Tibial nerve (tissue), 4 donors: ENCODE measurements around the gene TTC3. TPM values are rescaled to one million over a fixed set of nuclear protein-coding genes. Genes with fewer than 3 reads are reported as not detected.

ENCODE experiments used
- DNase-seq, 2 donors: peaks; one replicate each; pipeline ENCODE4 v3.0.0-alpha.2; 2019; ENCODE audit warnings: low spot score in 2 of 2
- H3K27ac ChIP-seq, 4 donors: fragments of 200-600 bp; sonication (generic) in 3 of 4; one replicate each; pipeline ENCODE4 v1.5.1; 2017 to 2019; ENCODE audit warnings: mild to moderate bottlenecking in 1 of 4
- H3K27me3 ChIP-seq, 2 donors: fragments of 200-600 bp; sonication (generic) in 1 of 2; one replicate each; pipeline versions ENCODE4 v1.5.1 to v1.6.0; 2017 to 2019
- H3K36me3 ChIP-seq, 3 donors: fragments of 200-600 bp; sonication (generic); one replicate each; pipeline ENCODE4 v1.5.1; 2018 to 2019
- H3K4me1 ChIP-seq, 4 donors: fragments of 200-600 bp; sonication (generic) in 3 of 4; one replicate each; pipeline ENCODE4 v1.5.1; 2017 to 2019
- H3K4me3 ChIP-seq, 4 donors: fragments of 200-600 bp; sonication (generic) in 3 of 4; one replicate each; pipeline ENCODE4 v1.5.1; 2017 to 2019; ENCODE audit warnings: mild to moderate bottlenecking in 1 of 4, moderate library complexity in 1 of 4
- H3K9me3 ChIP-seq, 4 donors: fragments of 200-600 bp; sonication (generic) in 3 of 4; one replicate each; pipeline ENCODE4 v1.5.1; 2017 to 2019
- EP300 ChIP-seq, 2 donors: sonication (generic); formaldehyde crosslinking; IDR thresholded peaks; one replicate each; pipeline ENCODE4 v1.6.1; 2017; ENCODE audit warnings: antibody characterized with exemption in 2 of 2, mild to moderate bottlenecking in 1 of 2
- POLR2A ChIP-seq, 2 donors: fragments of 450-650 bp; IDR thresholded peaks; one replicate each; pipeline ENCODE4 v1.6.1; 2017; ENCODE audit warnings: antibody characterized with exemption in 2 of 2, mild to moderate bottlenecking in 2 of 2, moderate library complexity in 2 of 2
- WGBS, 2 donors: methylation state at CpG; one replicate each; pipeline ENCODE4 v1.1.5; 2018; 5-methylcytosine and 5-hydroxymethylcytosine counted together
- total RNA-seq, 4 donors: library from RNA; depleted of rRNA; stranded (reverse); fragments of >200 nt; gene quantifications; one replicate each; pipeline ENCODE4 v1.1.0, GENCODE V29; 2016
- TF ChIP-seq, protein P1 (sequence below), 5 experiments: fragments of 200-600 bp in 3 of 5; fragments of 450-650 bp in 2 of 5; sonication (generic) in 3 of 5; IDR thresholded peaks; one replicate each; pipeline ENCODE4 v1.5.1; 2016 to 2019; ENCODE audit warnings: antibody characterized with exemption in 5 of 5, mild to moderate bottlenecking in 3 of 5, moderate library complexity in 2 of 5

Gene TTC3
- total RNA-seq, 4 donors from 2014 or later, result 136 to 259 (median 158) TPM

DNA sequence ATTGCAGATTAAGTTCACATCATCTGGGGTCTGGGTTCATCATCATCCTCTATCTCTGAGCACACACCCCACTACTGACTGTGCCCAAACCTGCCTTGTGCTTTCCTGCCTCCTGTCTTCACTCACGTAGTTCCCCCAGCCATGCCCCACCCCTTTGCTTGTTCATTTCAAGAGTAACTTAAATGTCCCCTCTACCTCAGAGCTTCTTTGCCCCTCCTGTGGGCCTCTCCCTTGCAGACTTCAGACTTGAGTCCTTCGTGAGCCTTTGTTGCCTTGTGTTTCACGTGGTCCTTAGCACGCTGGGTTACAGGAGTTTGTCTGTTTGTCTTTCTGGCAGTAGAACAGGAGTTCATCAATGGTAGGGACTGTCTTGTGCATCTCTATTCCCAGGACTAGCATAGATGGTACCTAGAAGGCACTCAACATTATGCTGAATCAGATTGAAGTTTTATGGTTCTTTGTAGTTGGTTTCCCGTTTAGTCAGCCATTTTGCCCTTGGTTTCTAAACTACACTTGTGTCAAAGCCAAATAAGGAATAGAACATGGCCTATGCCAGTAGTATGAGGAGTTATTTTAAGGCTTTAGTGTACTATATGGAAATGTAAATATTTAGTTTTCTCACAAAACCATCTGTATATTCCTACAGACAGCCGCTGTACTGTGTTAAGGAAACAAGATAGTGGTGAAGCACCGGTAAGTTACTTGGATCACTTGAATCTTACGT, 86.2 kb downstream of the TTC3 start:
- Histone ChIP-seq H3K36me3 (peaks cover 0 to 62% (median 0%) of the 10 kb centered on the region in 3 donors), H3K27ac (no peak overlapping the region), H3K4me3 (no peak overlapping the region), H3K9me3 (no peaks in the 10 kb centered on the region), H3K27me3 (no peaks in the 10 kb centered on the region), H3K4me1 (no peaks in the 10 kb centered on the region)
- WGBS, 2 donors, result 79 to 81% methylated on average over 8 of the region's 8 CpGs
- no peak for TF ChIP-seq POLR2A (IDR thresholded peaks at IDR 0.05)
- TF ChIP-seq, protein P1, sequence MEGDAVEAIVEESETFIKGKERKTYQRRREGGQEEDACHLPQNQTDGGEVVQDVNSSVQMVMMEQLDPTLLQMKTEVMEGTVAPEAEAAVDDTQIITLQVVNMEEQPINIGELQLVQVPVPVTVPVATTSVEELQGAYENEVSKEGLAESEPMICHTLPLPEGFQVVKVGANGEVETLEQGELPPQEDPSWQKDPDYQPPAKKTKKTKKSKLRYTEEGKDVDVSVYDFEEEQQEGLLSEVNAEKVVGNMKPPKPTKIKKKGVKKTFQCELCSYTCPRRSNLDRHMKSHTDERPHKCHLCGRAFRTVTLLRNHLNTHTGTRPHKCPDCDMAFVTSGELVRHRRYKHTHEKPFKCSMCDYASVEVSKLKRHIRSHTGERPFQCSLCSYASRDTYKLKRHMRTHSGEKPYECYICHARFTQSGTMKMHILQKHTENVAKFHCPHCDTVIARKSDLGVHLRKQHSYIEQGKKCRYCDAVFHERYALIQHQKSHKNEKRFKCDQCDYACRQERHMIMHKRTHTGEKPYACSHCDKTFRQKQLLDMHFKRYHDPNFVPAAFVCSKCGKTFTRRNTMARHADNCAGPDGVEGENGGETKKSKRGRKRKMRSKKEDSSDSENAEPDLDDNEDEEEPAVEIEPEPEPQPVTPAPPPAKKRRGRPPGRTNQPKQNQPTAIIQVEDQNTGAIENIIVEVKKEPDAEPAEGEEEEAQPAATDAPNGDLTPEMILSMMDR (IDR thresholded peaks at IDR 0.05), result no peak
- no peak for TF ChIP-seq EP300 (IDR thresholded peaks at IDR 0.05)
- DNase-seq, result no peak

DNA sequence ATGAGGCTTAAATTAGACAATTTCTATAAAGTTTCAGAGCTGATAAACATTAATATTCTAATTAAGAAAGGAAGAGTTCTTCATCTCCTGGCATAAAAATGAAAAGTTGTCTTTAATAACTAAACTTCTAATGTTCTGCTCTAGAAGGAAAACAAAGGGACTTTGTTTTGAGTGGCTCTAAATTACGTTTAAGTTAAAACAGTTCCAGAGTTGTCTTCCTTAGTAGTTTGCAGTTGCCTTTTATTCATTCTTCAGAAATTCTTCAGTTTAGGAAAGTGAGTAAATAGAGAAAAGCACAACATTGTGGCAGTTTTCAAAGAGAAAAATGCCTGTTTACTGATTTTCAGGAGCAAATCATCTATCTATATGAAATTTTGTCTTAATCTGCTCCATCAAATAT, 86.9 kb downstream of the TTC3 start:
- WGBS, 2 donors, result 40 to 44% methylated on average over 1 of the region's 1 CpG
- Histone ChIP-seq H3K4me3 (no peak overlapping the region), H3K9me3 (no peaks in the 10 kb centered on the region), H3K36me3 (peaks cover 0 to 56% (median 2%) of the 10 kb centered on the region in 3 donors), H3K27ac (no peak overlapping the region), H3K27me3 (no peaks in the 10 kb centered on the region), H3K4me1 (no peaks in the 10 kb centered on the region)
- TF ChIP-seq POLR2A (IDR thresholded peaks at IDR 0.05), result no peak
- no peak for TF ChIP-seq EP300 (IDR thresholded peaks at IDR 0.05)
- DNase-seq, result no peak

DNA sequence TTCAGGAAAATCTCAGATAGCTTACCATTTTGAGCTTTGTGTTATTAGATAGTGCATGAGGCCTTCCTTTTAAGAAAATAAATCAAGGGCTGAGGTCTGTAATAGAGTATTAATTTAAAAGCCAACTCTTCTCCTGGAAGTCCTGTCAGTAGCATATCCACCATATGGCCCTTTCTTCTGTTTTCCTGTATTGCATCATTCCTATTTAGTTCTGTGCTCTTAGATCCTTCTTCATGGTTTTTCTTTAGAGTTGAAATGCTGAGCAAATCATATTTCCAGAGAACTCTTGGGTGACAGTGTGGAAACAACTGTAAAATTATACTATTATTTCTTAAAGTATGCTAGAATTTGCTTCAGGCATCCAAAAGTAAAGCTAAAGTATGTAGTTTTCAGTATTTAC, 91.7 kb downstream of the TTC3 start:
- no peak for TF ChIP-seq POLR2A (IDR thresholded peaks at IDR 0.05)
- no peak for TF ChIP-seq EP300 (IDR thresholded peaks at IDR 0.05)
- TF ChIP-seq, protein P1 (IDR thresholded peaks at IDR 0.05), result no peak

DNA sequence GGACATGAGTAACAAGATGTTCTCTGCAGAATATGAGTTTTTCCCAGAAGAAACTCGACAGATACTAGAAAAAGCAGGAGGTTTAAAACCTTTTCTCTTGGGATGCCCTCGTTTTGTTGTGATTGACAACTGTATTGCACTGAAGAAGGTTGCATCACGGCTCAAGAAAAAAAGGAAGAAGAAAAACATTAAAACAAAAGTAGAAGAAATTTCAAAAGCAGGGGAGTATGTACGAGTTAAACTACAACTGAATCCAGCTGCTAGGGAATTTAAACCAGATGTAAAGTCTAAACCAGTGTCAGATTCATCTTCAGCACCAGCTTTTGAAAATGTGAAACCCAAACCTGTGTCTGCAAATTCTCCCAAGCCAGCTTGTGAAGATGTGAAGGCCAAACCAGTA, 92.5 kb downstream of the TTC3 start:
- no peak overlapping the region for H3K27ac ChIP-seq
- peaks cover 2 to 67% (median 6%) of the 10 kb centered on the region in 3 donors for H3K36me3 ChIP-seq
- no peak overlapping the region for H3K4me3 ChIP-seq
- no peak for DNase-seq
- no peaks in the 10 kb centered on the region for H3K9me3 ChIP-seq
- H3K27me3 ChIP-seq, result no peaks in the 10 kb centered on the region
- WGBS, 2 donors, result 54 to 61% methylated on average over 4 of the region's 4 CpGs
- no peaks in the 10 kb centered on the region for H3K4me1 ChIP-seq
- no peak for TF ChIP-seq EP300 (IDR thresholded peaks at IDR 0.05)
- TF ChIP-seq, protein P1 (IDR thresholded peaks at IDR 0.05), result no peak

More for the DNA sequence above, 91.7 kb downstream of the TTC3 start:
- H3K27ac ChIP-seq, result no peak overlapping the region
- no peaks in the 10 kb centered on the region for H3K9me3 ChIP-seq
- no peak for DNase-seq
- peaks cover 2 to 67% (median 6%) of the 10 kb centered on the region in 3 donors for H3K36me3 ChIP-seq
- H3K27me3 ChIP-seq, result no peaks in the 10 kb centered on the region
- H3K4me3 ChIP-seq, result no peak overlapping the region
- H3K4me1 ChIP-seq, result no peaks in the 10 kb centered on the region

DNA sequence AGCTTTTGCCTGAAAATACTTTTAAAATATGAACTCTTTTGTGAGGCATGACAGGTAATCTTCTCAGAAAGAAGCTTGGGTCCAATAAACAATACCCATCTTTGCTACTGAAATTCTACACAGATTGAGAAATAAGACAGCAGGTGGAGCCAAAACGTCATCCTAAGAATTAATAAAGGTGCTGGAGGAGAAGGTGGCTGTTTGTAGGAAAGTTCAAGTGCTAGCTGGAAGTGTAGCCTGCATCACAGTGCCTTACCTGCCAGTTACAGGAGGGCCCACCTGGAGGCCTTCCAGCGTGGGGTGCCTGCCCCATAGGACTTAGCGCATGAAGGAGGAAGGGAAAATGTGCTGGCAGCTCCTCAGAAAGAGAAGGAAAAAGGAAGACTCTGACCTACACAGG, 93.7 kb downstream of the TTC3 start:
- Histone ChIP-seq H3K27me3 (no peaks in the 10 kb centered on the region), H3K36me3 (peaks cover 2 to 61% (median 6%) of the 10 kb centered on the region in 3 donors)
- 21 to 31% methylated on average over 3 of the region's 3 CpGs for WGBS, 2 donors

More for the DNA sequence above, 93.7 kb downstream of the TTC3 start:
- H3K27ac ChIP-seq, result no peak overlapping the region
- TF ChIP-seq, protein P1 (IDR thresholded peaks at IDR 0.05), result no peak
- TF ChIP-seq POLR2A (IDR thresholded peaks at IDR 0.05), result no peak
- no peak for TF ChIP-seq EP300 (IDR thresholded peaks at IDR 0.05)
- no peak overlapping the region for H3K4me3 ChIP-seq
- H3K9me3 ChIP-seq, result no peaks in the 10 kb centered on the region
- peaks cover 0 to 5% (median 0%) of the 10 kb centered on the region in 4 donors for H3K4me1 ChIP-seq
- DNase-seq, result no peak
